HepG2 (cell line): Measurements from ENCODE around the gene C12orf56. TPM values are rescaled to one million over a fixed set of nuclear protein-coding genes. Genes with fewer than 3 reads are reported as not detected.
A peak's percentile ranks its signal among the peaks of the same experiment; 100 is the strongest.

ENCODE experiments used
- BHLHE40 ChIP-seq: IDR thresholded peaks from 2 replicates; pipeline ENCODE4 v1.6.1; 2011; ENCODE audit warnings: low read length, improper control_type of control experiment
- CENPX ChIP-seq: sonication (generic); formaldehyde crosslinking; IDR thresholded peaks from 2 replicates; pipeline ENCODE4 v1.9.0; 2021; ENCODE audit warnings: mild to moderate bottlenecking, missing genetic modification reagents, moderate library complexity
- MIER3 ChIP-seq: IDR thresholded peaks from 2 replicates; pipeline ENCODE4 v1.6.1; 2016; ENCODE audit warnings: missing compliant biosample characterization, borderline replicate concordance
- NFYB ChIP-seq: sonication (generic); formaldehyde crosslinking; IDR thresholded peaks from 2 replicates; pipeline ENCODE4 v1.4.0; 2020; ENCODE audit warnings: missing genetic modification reagents
- PHF21A ChIP-seq: sonication (generic); formaldehyde crosslinking; IDR thresholded peaks from 2 replicates; pipeline ENCODE4 v1.5.0; 2020; ENCODE audit warnings: mild to moderate bottlenecking, missing genetic modification reagents
- RARA ChIP-seq: IDR thresholded peaks from 2 replicates; pipeline ENCODE4 v1.6.1; 2016; ENCODE audit warnings: missing genetic modification reagents, missing compliant biosample characterization
- YY1 ChIP-seq: IDR thresholded peaks from 2 replicates; pipeline ENCODE4 v1.6.1; 2011; ENCODE audit warnings: low read length, low read depth, moderate library complexity, mild to moderate bottlenecking; ENCODE audit not compliant: insufficient read depth, insufficient replicate concordance
- ZBTB8A ChIP-seq: sonication (generic); formaldehyde crosslinking; IDR thresholded peaks from 2 replicates; pipeline ENCODE4 v1.4.0; 2020; ENCODE audit warnings: mild to moderate bottlenecking, low read depth, missing genetic modification reagents, borderline replicate concordance
- ZNF10 ChIP-seq: sonication (generic); formaldehyde crosslinking; IDR thresholded peaks from 2 replicates; pipeline ENCODE4 v1.4.0; 2020; ENCODE audit warnings: mild to moderate bottlenecking, low read depth, missing genetic modification reagents, borderline replicate concordance
- ZNF333 ChIP-seq: sonication (generic); formaldehyde crosslinking; IDR thresholded peaks from 2 replicates; pipeline ENCODE4 v1.4.0; 2020; ENCODE audit warnings: mild to moderate bottlenecking, missing genetic modification reagents, borderline replicate concordance
- ZNF430 ChIP-seq: sonication (generic); formaldehyde crosslinking; IDR thresholded peaks from 2 replicates; pipeline ENCODE4 v1.9.0; 2021; ENCODE audit warnings: mild to moderate bottlenecking, missing genetic modification reagents
- ZNF441 ChIP-seq: sonication (generic); formaldehyde crosslinking; IDR thresholded peaks from 2 replicates; pipeline ENCODE4 v1.7.0; 2021; ENCODE audit warnings: missing genetic modification reagents, borderline replicate concordance
- ZNF644 ChIP-seq: IDR thresholded peaks from 2 replicates; pipeline ENCODE4 v1.6.1; 2016; ENCODE audit warnings: low read depth
- polyA plus RNA-seq, 8 experiments: library from polyadenylated mRNA; depleted of rRNA in 3 of 8; stranded (reverse) in 7 of 8; unstranded in 1 of 8; fragments of >200 nt; fragmentation: Illumina TruSeq in 4 of 8; extraction: Trizol in 4 of 8; gene quantifications; 2 replicates each; pipeline versions ENCODE4 v1.2.1 to v1.2.3, GENCODE V29; 2011 to 2016; ENCODE audit warnings: low read depth in 4 of 8, missing spikeins in 1 of 8, mixed read lengths in 1 of 8; ENCODE audit not compliant: insufficient read depth in 1 of 8
- total RNA-seq, 5 experiments: library from RNA; depleted of rRNA; stranded (reverse); fragments of >200 nt; fragmentation: Illumina TruSeq; extraction: Trizol; gene quantifications; 2 replicates each; pipeline ENCODE4 v1.2.3, GENCODE V29; 2016; ENCODE audit warnings: low read depth in 1 of 5
- TF ChIP-seq, protein P1 (sequence below): sonication (generic); formaldehyde crosslinking; IDR thresholded peaks from 2 replicates; pipeline ENCODE4 v1.4.0; 2020; ENCODE audit warnings: mild to moderate bottlenecking, missing genetic modification reagents
- TF ChIP-seq, protein P2 (sequence below): sonication (generic); formaldehyde crosslinking; IDR thresholded peaks from 2 replicates; pipeline ENCODE4 v1.5.1; 2020; ENCODE audit warnings: mild to moderate bottlenecking, moderate library complexity, missing genetic modification reagents
- TF ChIP-seq, protein P3 (sequence below): sonication (generic); formaldehyde crosslinking; IDR thresholded peaks from 2 replicates; pipeline ENCODE4 v1.8.0; 2022; ENCODE audit warnings: mild to moderate bottlenecking, missing genetic modification reagents, borderline replicate concordance
- TF ChIP-seq, protein P4 (sequence below): sonication (generic); formaldehyde crosslinking; IDR thresholded peaks from 2 replicates; pipeline ENCODE4 v1.4.0; 2020; ENCODE audit warnings: missing genetic modification reagents
- TF ChIP-seq, protein P5 (sequence below): IDR thresholded peaks from 2 replicates; pipeline ENCODE4 v1.6.1; 2018; ENCODE audit warnings: missing genetic modification reagents, mild to moderate bottlenecking, missing compliant biosample characterization

The C12orf56 gene
- total and polyA plus RNA-seq, 2 of the 13 experiments (the other 11 are each of a cell fraction or from before 2014, with no cell fraction given) = 0.07 TPM; not detected in 1

DNA sequence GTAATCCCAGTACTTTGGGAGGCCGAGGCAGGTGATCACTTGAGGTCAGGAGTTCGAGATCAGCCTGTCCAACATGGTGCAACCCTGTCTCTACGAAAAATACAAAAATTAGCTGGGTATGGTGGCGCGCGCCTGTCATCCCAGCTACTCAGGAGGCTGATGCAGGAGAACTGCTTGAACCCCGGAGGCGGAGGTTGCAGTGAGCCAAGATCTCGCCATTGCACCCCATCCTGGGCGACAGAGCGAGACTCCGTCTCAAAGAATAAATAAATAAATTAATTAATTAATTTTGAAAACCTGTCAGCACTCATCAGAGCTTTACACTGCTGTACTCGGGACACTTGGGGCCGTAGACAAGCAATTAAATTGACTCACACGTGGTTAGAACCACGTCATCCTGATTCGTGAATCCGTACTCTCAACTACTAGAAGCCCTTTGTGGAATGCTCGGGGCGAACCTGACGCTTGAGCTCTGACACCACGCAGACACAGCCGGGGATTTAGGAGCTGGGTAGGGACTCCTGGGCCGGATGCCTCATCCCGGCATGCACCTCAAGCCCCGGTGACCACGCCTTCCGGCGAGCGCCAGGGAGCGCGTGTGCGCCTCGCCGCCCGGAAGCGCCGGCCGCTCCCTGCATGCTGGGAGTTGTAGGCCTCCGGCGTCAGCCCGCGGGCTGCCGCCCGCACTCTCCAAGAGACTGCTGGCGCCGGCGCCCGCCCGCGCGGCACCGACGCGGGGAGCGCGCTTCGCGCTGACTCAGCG is 13.3 kb upstream of the C12orf56 start, which contains the start of gene XPOT (continued):
- TF ChIP-seq ZNF644 (CRISPR knock-in tag) (no peak), RARA (CRISPR knock-in tag) (no peak; the same call in 1 of the 2 replicates), ZBTB8A (CRISPR knock-in tag) (no peak), BHLHE40 (peak; percentile 21; the same call in 1 of the 2 replicates), NFYB (CRISPR knock-in tag) (peak; percentile 47; the same call in 1 of the 2 replicates), ZNF430 (CRISPR knock-in tag) (peak; percentile 50; the same call in 1 of the 2 replicates), YY1 (peak; percentile 77), MIER3 (CRISPR knock-in tag) (peak; percentile 30; the same call in 1 of the 2 replicates), CENPX (CRISPR knock-in tag) (no peak), ZNF441 (CRISPR knock-in tag) (no peak), ZNF333 (CRISPR knock-in tag) (no peak; the same call in 1 of the 2 replicates), PHF21A (peak; percentile 22; the same call in 1 of the 2 replicates), ZNF10 (no peak)
- TF ChIP-seq, protein P1, sequence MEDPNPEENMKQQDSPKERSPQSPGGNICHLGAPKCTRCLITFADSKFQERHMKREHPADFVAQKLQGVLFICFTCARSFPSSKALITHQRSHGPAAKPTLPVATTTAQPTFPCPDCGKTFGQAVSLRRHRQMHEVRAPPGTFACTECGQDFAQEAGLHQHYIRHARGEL (CRISPR knock-in tag) = no peak
- TF ChIP-seq, protein P2, sequence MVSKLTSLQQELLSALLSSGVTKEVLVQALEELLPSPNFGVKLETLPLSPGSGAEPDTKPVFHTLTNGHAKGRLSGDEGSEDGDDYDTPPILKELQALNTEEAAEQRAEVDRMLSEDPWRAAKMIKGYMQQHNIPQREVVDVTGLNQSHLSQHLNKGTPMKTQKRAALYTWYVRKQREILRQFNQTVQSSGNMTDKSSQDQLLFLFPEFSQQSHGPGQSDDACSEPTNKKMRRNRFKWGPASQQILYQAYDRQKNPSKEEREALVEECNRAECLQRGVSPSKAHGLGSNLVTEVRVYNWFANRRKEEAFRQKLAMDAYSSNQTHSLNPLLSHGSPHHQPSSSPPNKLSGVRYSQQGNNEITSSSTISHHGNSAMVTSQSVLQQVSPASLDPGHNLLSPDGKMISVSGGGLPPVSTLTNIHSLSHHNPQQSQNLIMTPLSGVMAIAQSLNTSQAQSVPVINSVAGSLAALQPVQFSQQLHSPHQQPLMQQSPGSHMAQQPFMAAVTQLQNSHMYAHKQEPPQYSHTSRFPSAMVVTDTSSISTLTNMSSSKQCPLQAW = peak; percentile 50; the same call in 1 of the 2 replicates
- TF ChIP-seq, protein P3, sequence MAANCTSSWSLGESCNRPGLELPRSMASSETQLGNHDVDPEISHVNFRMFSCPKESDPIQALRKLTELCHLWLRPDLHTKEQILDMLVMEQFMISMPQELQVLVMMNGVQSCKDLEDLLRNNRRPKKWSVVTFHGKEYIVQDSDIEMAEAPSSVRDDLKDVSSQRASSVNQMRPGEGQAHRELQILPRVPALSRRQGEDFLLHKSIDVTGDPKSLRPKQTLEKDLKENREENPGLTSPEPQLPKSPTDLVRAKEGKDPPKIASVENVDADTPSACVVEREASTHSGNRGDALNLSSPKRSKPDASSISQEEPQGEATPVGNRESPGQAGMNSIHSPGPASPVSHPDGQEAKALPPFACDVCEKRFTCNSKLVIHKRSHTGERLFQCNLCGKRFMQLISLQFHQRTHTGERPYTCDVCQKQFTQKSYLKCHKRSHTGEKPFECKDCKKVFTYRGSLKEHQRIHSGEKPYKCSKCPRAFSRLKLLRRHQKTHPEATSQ = no peak
- TF ChIP-seq, protein P4, sequence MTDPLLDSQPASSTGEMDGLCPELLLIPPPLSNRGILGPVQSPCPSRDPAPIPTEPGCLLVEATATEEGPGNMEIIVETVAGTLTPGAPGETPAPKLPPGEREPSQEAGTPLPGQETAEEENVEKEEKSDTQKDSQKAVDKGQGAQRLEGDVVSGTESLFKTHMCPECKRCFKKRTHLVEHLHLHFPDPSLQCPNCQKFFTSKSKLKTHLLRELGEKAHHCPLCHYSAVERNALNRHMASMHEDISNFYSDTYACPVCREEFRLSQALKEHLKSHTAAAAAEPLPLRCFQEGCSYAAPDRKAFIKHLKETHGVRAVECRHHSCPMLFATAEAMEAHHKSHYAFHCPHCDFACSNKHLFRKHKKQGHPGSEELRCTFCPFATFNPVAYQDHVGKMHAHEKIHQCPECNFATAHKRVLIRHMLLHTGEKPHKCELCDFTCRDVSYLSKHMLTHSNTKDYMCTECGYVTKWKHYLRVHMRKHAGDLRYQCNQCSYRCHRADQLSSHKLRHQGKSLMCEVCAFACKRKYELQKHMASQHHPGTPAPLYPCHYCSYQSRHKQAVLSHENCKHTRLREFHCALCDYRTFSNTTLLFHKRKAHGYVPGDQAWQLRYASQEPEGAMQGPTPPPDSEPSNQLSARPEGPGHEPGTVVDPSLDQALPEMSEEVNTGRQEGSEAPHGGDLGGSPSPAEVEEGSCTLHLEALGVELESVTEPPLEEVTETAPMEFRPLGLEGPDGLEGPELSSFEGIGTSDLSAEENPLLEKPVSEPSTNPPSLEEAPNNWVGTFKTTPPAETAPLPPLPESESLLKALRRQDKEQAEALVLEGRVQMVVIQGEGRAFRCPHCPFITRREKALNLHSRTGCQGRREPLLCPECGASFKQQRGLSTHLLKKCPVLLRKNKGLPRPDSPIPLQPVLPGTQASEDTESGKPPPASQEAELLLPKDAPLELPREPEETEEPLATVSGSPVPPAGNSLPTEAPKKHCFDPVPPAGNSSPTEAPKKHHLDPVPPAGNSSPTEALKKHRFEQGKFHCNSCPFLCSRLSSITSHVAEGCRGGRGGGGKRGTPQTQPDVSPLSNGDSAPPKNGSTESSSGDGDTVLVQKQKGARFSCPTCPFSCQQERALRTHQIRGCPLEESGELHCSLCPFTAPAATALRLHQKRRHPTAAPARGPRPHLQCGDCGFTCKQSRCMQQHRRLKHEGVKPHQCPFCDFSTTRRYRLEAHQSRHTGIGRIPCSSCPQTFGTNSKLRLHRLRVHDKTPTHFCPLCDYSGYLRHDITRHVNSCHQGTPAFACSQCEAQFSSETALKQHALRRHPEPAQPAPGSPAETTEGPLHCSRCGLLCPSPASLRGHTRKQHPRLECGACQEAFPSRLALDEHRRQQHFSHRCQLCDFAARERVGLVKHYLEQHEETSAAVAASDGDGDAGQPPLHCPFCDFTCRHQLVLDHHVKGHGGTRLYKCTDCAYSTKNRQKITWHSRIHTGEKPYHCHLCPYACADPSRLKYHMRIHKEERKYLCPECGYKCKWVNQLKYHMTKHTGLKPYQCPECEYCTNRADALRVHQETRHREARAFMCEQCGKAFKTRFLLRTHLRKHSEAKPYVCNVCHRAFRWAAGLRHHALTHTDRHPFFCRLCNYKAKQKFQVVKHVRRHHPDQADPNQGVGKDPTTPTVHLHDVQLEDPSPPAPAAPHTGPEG (CRISPR knock-in tag) = peak; percentile 99
- TF ChIP-seq, protein P5, sequence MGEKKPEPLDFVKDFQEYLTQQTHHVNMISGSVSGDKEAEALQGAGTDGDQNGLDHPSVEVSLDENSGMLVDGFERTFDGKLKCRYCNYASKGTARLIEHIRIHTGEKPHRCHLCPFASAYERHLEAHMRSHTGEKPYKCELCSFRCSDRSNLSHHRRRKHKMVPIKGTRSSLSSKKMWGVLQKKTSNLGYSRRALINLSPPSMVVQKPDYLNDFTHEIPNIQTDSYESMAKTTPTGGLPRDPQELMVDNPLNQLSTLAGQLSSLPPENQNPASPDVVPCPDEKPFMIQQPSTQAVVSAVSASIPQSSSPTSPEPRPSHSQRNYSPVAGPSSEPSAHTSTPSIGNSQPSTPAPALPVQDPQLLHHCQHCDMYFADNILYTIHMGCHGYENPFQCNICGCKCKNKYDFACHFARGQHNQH = no peak
